Measurements from ENCODE around the gene TMEM132A.

GRCh38 chr11:60947700-60948099 is 23.4 kb downstream of the TMEM132A start:
- no peak for TF ChIP-seq CTCF (IDR thresholded peaks at IDR 0.05)
- no peak for TF ChIP-seq POLR2A (IDR thresholded peaks at IDR 0.05)
- no peak for TF ChIP-seq POLR2AphosphoS5 (IDR thresholded peaks at IDR 0.05; ENCODE audit: insufficient read depth in 1 of 2, low read depth in 1 of 2)

Data from vagina (tissue), 2 donors.